ENCODE measurements around the gene CAMK1D. TPM values are rescaled to one million over a fixed set of nuclear protein-coding genes. Genes with fewer than 3 reads are reported as not detected.

Gene CAMK1D
- total and polyA plus RNA-seq, 2 experiments from 2014 or later = 4.6 to 7.2 TPM

- no peaks in the 10 kb centered on the region for H3K36me3 Mint-ChIP-seq (ENCODE audit: low read depth)
- Histone ChIP-seq H3K4me1 (ENCODE audit: insufficient read depth) (no peaks in the 10 kb centered on the region), H3K27ac (ENCODE audit: low read depth) (no peak overlapping the region), H3K4me2 (no peak overlapping the region), H4K20me1 (replicated peaks; ENCODE audit: insufficient read depth) (no peaks in the 10 kb centered on the region), H3K27me3 (ENCODE audit: insufficient read depth) (no peaks in the 10 kb centered on the region), H3K4me3 (no peak overlapping the region), H2AFZ (no peak overlapping the region), H3K36me3 (ENCODE audit: insufficient read depth) (no peaks in the 10 kb centered on the region), H3K9me2 (ENCODE audit: insufficient read depth) (no peaks in the 10 kb centered on the region), H3K79me2 (replicated peaks; ENCODE audit: insufficient read depth) (no peaks in the 10 kb centered on the region), H3F3A (replicated peaks; ENCODE audit: low read depth) (no peaks in the 10 kb centered on the region)
- H3K4me1 Mint-ChIP-seq = peaks cover 4% of the 10 kb centered on the region; the same call in 2 of the 3 replicates
- no peak overlapping the region for H3K4me3 Mint-ChIP-seq
- ATAC-seq = no peak
- no peaks in the 10 kb centered on the region for H3K27me3 Mint-ChIP-seq (ENCODE audit: insufficient read depth, low read depth, poor library complexity)
- no peak overlapping the region for H3K27ac Mint-ChIP-seq
- TF ChIP-seq ZNF462 (CRISPR knock-in tag; IDR thresholded peaks at IDR 0.05) (no peak), NANOG (IDR thresholded peaks at IDR 0.05; ENCODE audit: borderline replicate concordance) (no peak), ZNF331 (CRISPR knock-in tag; IDR thresholded peaks at IDR 0.05; ENCODE audit: low read depth) (no peak), CTCF (conservative IDR thresholded peaks at IDR 0.05; ENCODE audit: low read depth in 2 of 2) (no peak), JUNB (IDR thresholded peaks at IDR 0.05; ENCODE audit: unreplicated experiment) (no peak), EZH2phosphoT487 (IDR thresholded peaks at IDR 0.05; ENCODE audit: unreplicated experiment) (no peak)
- no peaks in the 10 kb centered on the region for H3K9me3 Mint-ChIP-seq
- no peak for DNase-seq (ENCODE audit: low spot score)
These were observed 338.6 kb downstream of the CAMK1D start for GRCh38 chr10:12687996-12688395.
